Mammary epithelial cell (primary cell): ENCODE results near the gene DDX50.

Experiments used
- CTCF ChIP-seq, 2 donors: IDR thresholded peaks in 1 of 2; conservative IDR thresholded peaks in 1 of 2; 2 replicates each; pipeline ENCODE4 v1.5.1; 2011 to 2012; ENCODE audit warnings: inconsistent platforms in 2 of 2, low read length in 2 of 2, mild to moderate bottlenecking in 2 of 2, control low read depth in 1 of 2, low read depth in 1 of 2; ENCODE audit not compliant: insufficient read depth in 1 of 2; ENCODE audit errors: extremely low read depth in 1 of 2
- EZH2 ChIP-seq: IDR thresholded peaks from 2 replicates; pipeline ENCODE4 v1.6.1; 2012; ENCODE audit warnings: low read length, inconsistent platforms, borderline replicate concordance

- TF ChIP-seq CTCF (conservative IDR thresholded peaks at IDR 0.05 in 1 of 2, IDR thresholded peaks at IDR 0.05 in 1 of 2; ENCODE audit: extremely low read depth in 1 of 2, insufficient read depth in 1 of 2, low read depth in 1 of 2, low read length in 2 of 2): no peak
- TF ChIP-seq EZH2: no peak
Observed at GRCh38 chr10:68925489-68925888, 24.4 kb downstream of the DDX50 start.
